GM20431 (cell line): ENCODE data around the gene CALML3.

Experiments used
- in situ Hi-C: fragments of 300-500 bp; cut with MseI, MboI; formaldehyde crosslinking; loops from one replicate; pipeline ENCODE4 v1.15.0; 2020; ENCODE audit warnings: low sequenced_read_pairs; ENCODE audit not compliant: unreplicated experiment

The CALML3 gene

GRCh38 chr10:5564537-5565204, 39.9 kb downstream of the CALML3 start:
- in situ Hi-C loops, result no loop called here

- in situ Hi-C loops, result no loop called here
Measured at GRCh38 chr10:5565205-5565545, 40.4 kb downstream of the CALML3 start.

- in situ Hi-C loops, result no loop called here
Measured at GRCh38 chr10:5565671-5566581, 41.2 kb downstream of the CALML3 start.

- in situ Hi-C loops, result no loop called here
Measured at GRCh38 chr10:5566614-5567013, 41.9 kb downstream of the CALML3 start.

- in situ Hi-C loops, result no loop called here
Measured at GRCh38 chr10:5567477-5567876, 42.7 kb downstream of the CALML3 start.

- in situ Hi-C loops, result no loop called here
Measured at GRCh38 chr10:5568984-5569383, 44.2 kb downstream of the CALML3 start.

GRCh38 chr10:5569568-5569967, 44.8 kb downstream of the CALML3 start:
- in situ Hi-C loops, result no loop called here

GRCh38 chr10:5570007-5570655, 45.4 kb downstream of the CALML3 start:
- in situ Hi-C loops, result no loop called here

- in situ Hi-C loops, result no loop called here
Measured at GRCh38 chr10:5570979-5571810, 46.4 kb downstream of the CALML3 start.

GRCh38 chr10:5571826-5572225, 47.1 kb downstream of the CALML3 start:
- in situ Hi-C loops, result no loop called here

- in situ Hi-C loops, result no loop called here
Measured at GRCh38 chr10:5573319-5573950, 48.7 kb downstream of the CALML3 start.

- in situ Hi-C loops, result no loop called here
Measured at GRCh38 chr10:5573968-5574641, 49.3 kb downstream of the CALML3 start.

GRCh38 chr10:5574642-5575131, 49.9 kb downstream of the CALML3 start:
- in situ Hi-C loops, result no loop called here

GRCh38 chr10:5575144-5575481, 50.4 kb downstream of the CALML3 start:
- in situ Hi-C loops, result no loop called here

- in situ Hi-C loops, result no loop called here
Measured at GRCh38 chr10:5575482-5576153, 50.9 kb downstream of the CALML3 start.

- in situ Hi-C loops, result no loop called here
Measured at GRCh38 chr10:5576154-5576748, 51.5 kb downstream of the CALML3 start.
